ENCODE results near the gene PML.
A peak's percentile ranks its signal among the peaks of the same experiment; 100 is the strongest.

PML gene

GRCh38 chr15:74007820-74008371 lies 13.4 kb downstream of the PML start:
- DNase-seq (ENCODE audit: low read depth), result no peak
- H3K4me3 ChIP-seq (ENCODE audit: control insufficient read depth, low read depth, low read length), result no peak overlapping the region
- TF ChIP-seq CTCF (conservative IDR thresholded peaks at IDR 0.05; ENCODE audit: control insufficient read depth, insufficient read depth, low read depth, low read length), result no peak

- no peak overlapping the region for H3K4me3 ChIP-seq (ENCODE audit: control insufficient read depth, low read depth, low read length)
- TF ChIP-seq CTCF (conservative IDR thresholded peaks at IDR 0.05; ENCODE audit: control insufficient read depth, insufficient read depth, low read depth, low read length), result no peak
- no peak for DNase-seq (ENCODE audit: low read depth)
These were observed 14.4 kb downstream of the PML start for GRCh38 chr15:74008901-74009300.

DNA sequence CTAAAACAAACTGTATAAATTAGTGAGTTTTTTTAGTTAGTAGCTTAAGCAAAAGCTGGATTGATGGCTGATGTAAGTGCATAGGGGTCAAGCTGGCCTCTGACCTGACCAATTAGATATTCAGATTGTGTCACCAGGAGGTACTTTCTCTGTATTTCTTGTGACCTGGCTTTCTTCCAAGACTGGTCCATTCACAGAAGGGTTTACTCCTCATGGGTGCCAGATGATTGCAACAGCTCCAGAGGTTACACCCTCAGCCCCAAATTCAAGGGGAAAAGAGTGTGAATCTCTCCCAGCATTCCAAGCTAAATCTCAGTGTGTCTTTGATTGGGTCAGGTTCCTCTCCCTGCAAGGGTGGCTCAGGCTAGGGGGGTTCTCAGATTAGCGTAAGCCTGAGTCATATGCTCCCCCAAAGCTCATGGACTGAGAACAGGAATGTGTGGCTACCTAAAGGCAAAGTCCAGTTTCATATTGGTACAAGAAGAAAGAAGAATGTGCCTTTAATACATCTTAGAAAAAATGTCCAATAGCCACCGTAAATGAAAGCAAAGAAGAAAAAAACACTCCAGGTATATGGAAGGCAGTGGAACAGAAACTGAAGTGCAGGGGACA lies 16.5 kb downstream of the PML start:
- TF ChIP-seq CTCF (conservative IDR thresholded peaks at IDR 0.05; ENCODE audit: control insufficient read depth, insufficient read depth, low read depth, low read length), result no peak
- no peak overlapping the region for H3K4me3 ChIP-seq (ENCODE audit: control insufficient read depth, low read depth, low read length)
- peak; percentile 77 for DNase-seq (ENCODE audit: low read depth)

DNA sequence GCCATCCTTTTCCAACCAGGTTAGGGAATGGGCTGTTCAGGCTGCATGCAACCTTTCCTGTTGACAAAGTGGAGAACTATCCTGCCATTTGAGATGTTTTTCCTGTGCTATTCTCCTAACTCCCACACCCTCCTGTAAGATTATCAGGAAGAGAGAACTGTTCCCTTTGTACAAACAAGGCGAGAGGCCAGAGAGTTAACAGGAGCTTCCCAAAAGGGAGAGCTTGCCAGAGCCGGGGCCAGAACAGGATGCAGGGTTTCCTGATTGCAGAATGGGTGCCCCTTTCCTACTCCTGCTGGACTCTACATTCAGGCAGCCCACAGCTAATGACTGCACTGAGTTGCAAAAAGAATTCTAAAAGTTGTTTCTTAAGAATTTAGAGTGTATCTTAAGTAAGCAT lies 17.1 kb downstream of the PML start:
- TF ChIP-seq CTCF (conservative IDR thresholded peaks at IDR 0.05; ENCODE audit: control insufficient read depth, insufficient read depth, low read depth, low read length), result no peak
- H3K4me3 ChIP-seq (ENCODE audit: control insufficient read depth, low read depth, low read length), result no peak overlapping the region
- DNase-seq (ENCODE audit: low read depth), result peak; percentile 63

- TF ChIP-seq CTCF (conservative IDR thresholded peaks at IDR 0.05; ENCODE audit: control insufficient read depth, insufficient read depth, low read depth, low read length), result no peak
- no peak for DNase-seq (ENCODE audit: low read depth)
- H3K4me3 ChIP-seq (ENCODE audit: control insufficient read depth, low read depth, low read length), result no peak overlapping the region
These were observed 18.9 kb downstream of the PML start for GRCh38 chr15:74013374-74013894.

GRCh38 chr15:74019734-74020133 lies 25.2 kb downstream of the PML start:
- no peak for DNase-seq (ENCODE audit: low read depth)
- H3K4me3 ChIP-seq (ENCODE audit: control insufficient read depth, low read depth, low read length), result no peak overlapping the region
- no peak for TF ChIP-seq CTCF (conservative IDR thresholded peaks at IDR 0.05; ENCODE audit: control insufficient read depth, insufficient read depth, low read depth, low read length)

All from fibroblast of mammary gland (primary cell).